DMS53 (cell line): Measurements from ENCODE around the gene ANO3.

ENCODE experiments used
- DNase-seq: peaks from one replicate; lab custom pipeline; 2025; lab: John Stamatoyannopoulos, UW

ANO3 gene

GRCh38 chr11:26710489-26710888, 378.6 kb downstream of the ANO3 start:
- no peak for DNase-seq

DNA sequence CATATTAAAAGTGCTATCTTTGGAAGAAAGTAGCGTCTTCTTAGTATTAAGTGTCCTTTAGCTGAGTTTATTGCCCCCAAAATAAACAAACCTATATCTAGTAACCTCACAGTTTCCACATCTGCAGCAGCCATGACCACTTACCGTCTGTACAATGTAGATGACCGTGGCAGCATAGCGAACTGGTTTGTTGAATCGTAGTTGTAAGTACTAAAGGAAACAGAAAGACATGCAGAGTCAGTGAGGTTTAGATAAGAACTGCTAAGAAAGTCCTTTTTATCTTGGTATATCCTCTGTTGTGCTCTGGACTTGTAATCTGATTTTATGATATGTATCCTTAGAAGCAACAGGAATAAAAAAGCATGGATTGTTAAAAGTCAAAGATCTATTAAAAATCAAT, 380.6 kb downstream of the ANO3 start:
- no peak for DNase-seq
